Adrenal gland (tissue), 12 donors: ENCODE results near the gene MALAT1. TPM values are rescaled to one million over a fixed set of nuclear protein-coding genes. Genes with fewer than 3 reads are reported as not detected.

ENCODE experiments used
- DNase-seq, 7 donors: peaks; one replicate each; pipeline ENCODE4 v3.0.0-alpha.2; 2019 to 2020
- H3K27ac ChIP-seq, 5 donors: fragments of 200-600 bp; sonication (generic) in 4 of 5; 1 replicate in 3 of 5; 2 replicates in 2 of 5; pipeline versions ENCODE4 v1.5.1 to v1.8.0; 2016 to 2020; ENCODE audit warnings: mild to moderate bottlenecking in 1 of 5
- H3K27me3 ChIP-seq: fragments of 200-600 bp; 2 replicates; pipeline ENCODE4 v1.8.0; 2021
- H3K36me3 ChIP-seq, 2 donors: fragments of 200-600 bp; replicated peaks in 1 of 2; 1 replicate in 1 of 2; 2 replicates in 1 of 2; pipeline versions ENCODE4 v1.5.1 to v1.8.0; 2018 to 2022
- H3K4me1 ChIP-seq, 2 donors: fragments of 200-600 bp; replicated peaks in 1 of 2; 1 replicate in 1 of 2; 2 replicates in 1 of 2; pipeline versions ENCODE4 v1.5.1 to v1.8.0; 2018 to 2021
- H3K4me3 ChIP-seq, 4 donors: fragments of 200-600 bp; sonication (generic) in 3 of 4; one replicate each; pipeline ENCODE4 v1.5.1; 2016 to 2018
- H3K9me3 ChIP-seq, 3 donors: fragments of 200-600 bp; sonication (generic) in 1 of 3; replicated peaks in 1 of 3; 1 replicate in 2 of 3; 2 replicates in 1 of 3; pipeline versions ENCODE4 v1.5.1 to v1.8.0; 2016 to 2021
- CTCF ChIP-seq, 6 experiments: fragments of 450-650 bp in 4 of 6; fragments of 200-600 bp in 2 of 6; sonication (generic) in 1 of 6; IDR thresholded peaks; 1 replicate in 5 of 6; 2 replicates in 1 of 6; pipeline versions ENCODE4 v1.5.1 to v1.8.0; 2016 to 2021; ENCODE audit warnings: antibody characterized with exemption in 6 of 6, mild to moderate bottlenecking in 2 of 6, moderate library complexity in 1 of 6
- POLR2A ChIP-seq, 2 donors: fragments of 450-650 bp; IDR thresholded peaks; one replicate each; pipeline ENCODE4 v1.6.1; 2017; ENCODE audit warnings: antibody characterized with exemption in 2 of 2, mild to moderate bottlenecking in 2 of 2, moderate library complexity in 1 of 2
- WGBS, 4 donors: extraction: QIAGEN DNeasy Blood & Tissue Kit in 2 of 4; methylation state at CpG; one replicate each; pipeline versions ENCODE4 v1.1.5 to v1.1.7; 2013 to 2017; 5-methylcytosine and 5-hydroxymethylcytosine counted together
- intact Hi-C, 2 donors: fragments of 100-400 bp; cut with DNase I; formaldehyde crosslinking; loops; one replicate each; pipeline versions ENCODE4 v1.14.1 to v1.15.0; 2022 to 2023
- polyA plus RNA-seq, 3 donors: library from polyadenylated mRNA; stranded (reverse); fragments of 200-250 nt in 2 of 3; fragments of 350-450 nt in 1 of 3; fragmentation: Illumina TruSeq in 1 of 3; extraction: RNeasy Lipid Tissue Mini Kit (QIAGEN cat#74804) in 1 of 3; gene quantifications; one replicate each; pipeline ENCODE4 v1.2.3, GENCODE V29; 2013 to 2014
- total RNA-seq, 9 donors: library from RNA; depleted of rRNA in 4 of 9; stranded (reverse); fragments of >200 nt in 4 of 9; fragments of 120-200 nt in 1 of 9; fragmentation: NEBNext Ultra II Directional in 1 of 9; extraction: Animal tissue kit (Norgen Biotek cat#: 25700) in 1 of 9; gene quantifications; one replicate each; pipeline versions ENCODE4 v1.1.0 to v1.2.4, GENCODE V29; 2013 to 2023
- donor health status: healthy with polysubstance abuse.
- donor health status: Bipolar disorder and iron deficiency.
- donor health status: DM: yes; HTN: yes; CAD: no.
- donor health status: DM: no; HTN: no; CAD: no.
- donor health status: DM: no; HTN: no; CAD: no.
- donor health status: DM: yes; HTN: yes; CAD: no.

Gene MALAT1
- total and polyA plus RNA-seq, 12 donors: 237 to 17,143 (median 9,608) TPM

- Histone ChIP-seq H3K4me1 (peaks cover 25 to 45% of the 10 kb centered on the region in 2 donors), H3K27ac (peak overlapping the region; percentile 91 to 98 (median 93)), H3K27me3 (no peaks in the 10 kb centered on the region), H3K9me3 (no peaks in the 10 kb centered on the region), H3K36me3 (no peaks in the 10 kb centered on the region), H3K4me3 (no peak overlapping the region)
- intact Hi-C loops: no loop called here
- TF ChIP-seq POLR2A (IDR thresholded peaks at IDR 0.05) (no peak), CTCF (IDR thresholded peaks at IDR 0.05) (no peak)
- no peak for DNase-seq
- 82 to 92% (median 86%) methylated on average over 7 of the region's 7 CpGs for WGBS, 4 donors
These were observed 25.5 kb upstream of the MALAT1 start for GRCh38 chr11:65473278-65473860.

- Histone ChIP-seq H3K9me3 (no peaks in the 10 kb centered on the region), H3K4me3 (no peak overlapping the region), H3K4me1 (peaks cover 40 to 60% of the 10 kb centered on the region in 2 donors), H3K27ac (peak overlapping the region in 2 of 5 donors; percentile 23 to 42), H3K27me3 (no peaks in the 10 kb centered on the region), H3K36me3 (no peaks in the 10 kb centered on the region)
- intact Hi-C loops: no loop called here
- no peak for TF ChIP-seq POLR2A (IDR thresholded peaks at IDR 0.05)
- no peak for TF ChIP-seq CTCF (IDR thresholded peaks at IDR 0.05)
- no peak for DNase-seq
- 86 to 92% (median 90%) methylated on average over 3 of the region's 3 CpGs for WGBS, 4 donors
These were observed 24.0 kb upstream of the MALAT1 start for GRCh38 chr11:65474864-65475263.

GRCh38 chr11:65476632-65477148, 22.2 kb upstream of the MALAT1 start:
- Histone ChIP-seq H3K4me3 (peak overlapping the region; percentile 44 to 93 (median 68)), H3K4me1 (peaks cover 40 to 64% of the 10 kb centered on the region in 2 donors), H3K27me3 (no peaks in the 10 kb centered on the region), H3K27ac (peak overlapping the region; percentile 97 to 100 (median 99)), H3K36me3 (no peaks in the 10 kb centered on the region), H3K9me3 (no peaks in the 10 kb centered on the region)
- no peak for TF ChIP-seq POLR2A (IDR thresholded peaks at IDR 0.05)
- TF ChIP-seq CTCF (IDR thresholded peaks at IDR 0.05): no peak
- intact Hi-C loops: no loop called here
- DNase-seq: peak in 1 of 7 donors; percentile 56
- WGBS, 4 donors: 8 to 20% (median 16%) methylated on average over 10 of the region's 10 CpGs

GRCh38 chr11:65477149-65477965, 21.5 kb upstream of the MALAT1 start:
- Histone ChIP-seq H3K36me3 (no peaks in the 10 kb centered on the region), H3K9me3 (no peaks in the 10 kb centered on the region), H3K27ac (peak overlapping the region; percentile 97 to 100 (median 99)), H3K4me3 (peak overlapping the region; percentile 44 to 93 (median 68)), H3K27me3 (no peaks in the 10 kb centered on the region), H3K4me1 (peaks cover 37 to 63% of the 10 kb centered on the region in 2 donors)
- DNase-seq: peak; percentile 97 to 99 (median 98)
- intact Hi-C loops: no loop called here
- TF ChIP-seq CTCF (IDR thresholded peaks at IDR 0.05) (peak in 1 of 6 experiments; percentile 12), POLR2A (IDR thresholded peaks at IDR 0.05) (peak; percentile 94 to 96)
- WGBS, 4 donors: 0 to 2% (median 1%) methylated on average over 15 to 60 of the region's 60 CpGs
